C4-2B (cell line): ENCODE measurements around the gene PPP1R27.

Experiments used
- ZFX ChIP-seq: fragments of 450-650 bp; IDR thresholded peaks from 2 replicates; pipeline ENCODE4 v1.6.1; 2017
- TF ChIP-seq, protein P1 (sequence below): fragments of 450-650 bp; conservative IDR thresholded peaks from 2 replicates; pipeline ENCODE4 v1.5.1; 2017; ENCODE audit warnings: mild to moderate bottlenecking

DNA sequence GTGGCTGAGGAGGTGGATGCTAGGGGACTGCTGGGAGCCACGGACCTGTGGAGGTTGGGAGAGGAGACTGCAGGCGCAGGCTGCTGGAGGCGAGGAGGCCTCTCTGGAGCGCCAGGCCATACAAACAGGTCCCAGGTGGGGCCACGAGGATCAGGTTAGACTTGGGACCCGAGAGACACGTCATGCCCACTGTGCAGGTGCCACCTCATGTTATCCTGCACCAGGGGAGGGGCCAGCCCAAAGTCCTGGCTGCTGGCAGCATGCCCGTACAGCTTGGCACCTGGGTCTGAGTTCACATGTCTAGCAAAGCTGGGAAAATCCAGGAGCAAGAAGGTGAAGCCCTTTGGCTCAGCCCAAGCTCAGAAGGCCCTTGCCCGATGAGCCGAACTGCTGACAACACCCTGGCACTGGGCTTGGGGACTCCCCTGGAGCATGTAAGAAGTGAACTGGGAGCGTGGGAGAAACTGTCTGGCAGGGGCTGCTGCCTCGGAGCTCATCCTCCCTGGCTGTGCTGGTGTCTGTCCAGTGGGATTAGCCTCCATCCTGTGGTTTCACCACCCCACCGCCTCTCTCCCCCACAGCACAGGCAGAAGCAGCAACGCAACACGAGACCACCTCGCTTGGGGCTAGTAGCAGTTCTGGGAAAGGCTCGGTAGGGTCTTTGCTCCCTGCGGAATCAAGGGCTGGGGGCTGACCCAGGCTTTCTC lies 31.0 kb upstream of the PPP1R27 start:
- TF ChIP-seq, protein P1, sequence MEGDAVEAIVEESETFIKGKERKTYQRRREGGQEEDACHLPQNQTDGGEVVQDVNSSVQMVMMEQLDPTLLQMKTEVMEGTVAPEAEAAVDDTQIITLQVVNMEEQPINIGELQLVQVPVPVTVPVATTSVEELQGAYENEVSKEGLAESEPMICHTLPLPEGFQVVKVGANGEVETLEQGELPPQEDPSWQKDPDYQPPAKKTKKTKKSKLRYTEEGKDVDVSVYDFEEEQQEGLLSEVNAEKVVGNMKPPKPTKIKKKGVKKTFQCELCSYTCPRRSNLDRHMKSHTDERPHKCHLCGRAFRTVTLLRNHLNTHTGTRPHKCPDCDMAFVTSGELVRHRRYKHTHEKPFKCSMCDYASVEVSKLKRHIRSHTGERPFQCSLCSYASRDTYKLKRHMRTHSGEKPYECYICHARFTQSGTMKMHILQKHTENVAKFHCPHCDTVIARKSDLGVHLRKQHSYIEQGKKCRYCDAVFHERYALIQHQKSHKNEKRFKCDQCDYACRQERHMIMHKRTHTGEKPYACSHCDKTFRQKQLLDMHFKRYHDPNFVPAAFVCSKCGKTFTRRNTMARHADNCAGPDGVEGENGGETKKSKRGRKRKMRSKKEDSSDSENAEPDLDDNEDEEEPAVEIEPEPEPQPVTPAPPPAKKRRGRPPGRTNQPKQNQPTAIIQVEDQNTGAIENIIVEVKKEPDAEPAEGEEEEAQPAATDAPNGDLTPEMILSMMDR = no peak
- no peak for TF ChIP-seq ZFX
